Measurements from ENCODE around the gene S100A5.

Gene S100A5

DNA sequence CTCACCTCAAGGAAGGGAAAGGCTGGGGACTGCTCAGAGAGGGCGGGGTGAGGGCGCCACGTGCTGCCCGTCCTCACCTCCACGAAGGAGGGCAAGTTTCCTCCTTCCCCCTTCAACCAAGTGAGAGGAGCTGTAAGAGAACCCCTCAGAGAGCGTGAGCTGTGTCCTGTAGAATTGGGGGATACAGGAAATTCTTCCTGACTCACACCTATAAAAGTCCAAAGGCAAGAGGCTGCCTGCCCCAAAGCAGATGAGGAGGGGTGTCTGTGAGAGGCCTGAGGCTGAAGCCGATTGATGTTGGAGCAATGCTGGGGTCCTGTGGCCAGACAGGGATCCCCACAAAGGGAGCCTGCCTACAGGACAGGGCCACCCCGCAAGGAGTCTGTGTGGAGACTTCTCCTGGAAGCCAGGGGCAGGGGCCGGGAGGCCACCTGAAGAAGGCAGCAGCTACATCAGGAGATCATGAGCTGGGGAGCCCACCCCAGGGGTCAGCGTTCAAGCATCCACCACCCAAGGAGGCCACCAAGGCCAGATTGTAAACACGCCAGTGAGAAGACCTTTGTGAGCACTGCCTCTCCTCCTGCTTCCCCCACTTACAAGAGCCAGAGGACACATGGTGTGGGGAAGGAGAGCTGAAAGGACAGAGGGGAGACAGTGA lies 32.7 kb downstream of the S100A5 start:
- no peak for DNase-seq (ENCODE audit: low read depth)

DNA sequence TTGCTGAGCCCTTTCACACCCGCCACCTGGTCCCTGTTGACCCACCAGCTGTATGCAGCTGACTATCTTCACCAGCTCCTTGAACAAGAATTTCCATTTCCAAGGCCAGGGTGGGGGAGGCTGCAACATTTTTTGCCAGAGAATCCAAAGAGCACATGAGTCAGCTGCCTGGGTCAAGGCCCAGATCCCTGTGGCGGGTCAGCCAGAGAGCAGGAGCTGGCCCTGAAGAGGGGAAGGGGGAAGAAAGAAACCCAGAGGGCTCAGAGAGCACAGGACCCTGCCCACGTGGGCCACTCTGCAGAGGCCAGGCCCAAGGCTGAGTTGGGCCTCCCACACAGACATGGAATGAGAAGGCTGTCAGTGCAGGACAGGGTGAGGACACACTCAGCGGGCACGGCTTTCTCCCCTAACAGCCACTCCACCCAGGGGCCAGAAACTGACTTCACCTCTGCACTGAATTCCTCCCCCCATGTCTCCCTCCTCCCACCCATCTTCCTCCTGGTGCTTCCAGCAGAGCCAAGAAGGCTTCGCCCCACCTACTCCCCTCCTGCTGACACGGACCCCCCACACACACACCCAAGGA lies 33.8 kb downstream of the S100A5 start:
- no peak for DNase-seq (ENCODE audit: low read depth)

DNA sequence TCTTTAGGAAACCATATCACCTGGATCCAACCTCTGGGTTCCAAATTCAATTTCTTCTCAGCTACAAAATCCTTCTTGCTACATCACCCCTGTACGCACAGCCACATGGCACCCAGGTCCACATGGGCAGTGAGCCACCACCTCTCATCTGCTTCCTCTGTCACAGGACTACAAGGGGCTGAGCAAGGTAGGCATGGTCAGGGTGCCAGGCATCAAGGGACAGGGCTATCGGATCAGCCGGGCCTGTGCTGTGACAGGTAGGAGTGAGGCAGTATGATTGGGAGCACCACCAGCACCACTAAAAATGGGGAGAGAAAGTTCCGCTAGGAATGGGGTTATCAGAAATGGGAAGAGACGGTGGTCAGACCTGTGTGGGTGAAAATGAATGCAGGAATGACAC lies 34.3 kb downstream of the S100A5 start:
- no peak for DNase-seq (ENCODE audit: low read depth)

DNA sequence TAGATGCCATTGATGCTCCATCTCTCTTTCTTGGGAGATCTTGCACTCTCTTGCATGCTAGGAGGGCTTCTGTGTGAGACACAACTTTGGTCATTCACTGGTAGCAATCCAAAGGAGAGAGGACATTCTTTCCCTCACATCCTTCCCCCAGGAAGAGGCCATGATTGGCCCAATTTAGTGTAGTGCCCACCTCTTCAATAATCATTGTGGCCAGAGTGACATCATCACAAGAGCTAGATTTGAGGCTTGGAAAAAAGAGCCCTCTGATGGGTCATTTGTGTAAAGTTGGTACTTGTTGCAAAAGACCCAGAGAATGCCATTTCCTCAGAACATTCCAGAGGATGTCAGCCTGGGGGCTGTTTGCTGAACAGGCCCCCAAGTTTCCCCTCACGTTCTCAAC lies 35.2 kb downstream of the S100A5 start:
- no peak for DNase-seq (ENCODE audit: low read depth)

DNA sequence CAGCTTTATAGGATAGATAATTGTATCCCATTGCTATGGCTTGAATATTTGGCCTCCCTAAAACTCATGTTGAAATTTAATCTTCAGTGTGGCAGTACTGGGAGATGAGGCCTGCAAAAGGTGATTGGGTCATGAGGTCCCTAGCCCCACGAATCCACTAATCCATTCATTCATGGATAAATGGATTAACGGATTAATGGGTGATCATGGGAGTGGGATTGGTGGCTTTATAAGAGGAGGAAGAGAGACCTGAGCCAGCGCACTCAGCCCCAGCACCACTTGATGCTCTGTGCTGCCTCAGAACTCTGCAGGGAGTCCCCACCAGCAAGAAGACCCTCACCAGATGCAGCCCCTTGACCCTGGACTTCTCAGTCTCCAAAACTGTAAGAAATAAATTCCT lies 37.0 kb downstream of the S100A5 start:
- DNase-seq (ENCODE audit: low read depth): no peak

DNA sequence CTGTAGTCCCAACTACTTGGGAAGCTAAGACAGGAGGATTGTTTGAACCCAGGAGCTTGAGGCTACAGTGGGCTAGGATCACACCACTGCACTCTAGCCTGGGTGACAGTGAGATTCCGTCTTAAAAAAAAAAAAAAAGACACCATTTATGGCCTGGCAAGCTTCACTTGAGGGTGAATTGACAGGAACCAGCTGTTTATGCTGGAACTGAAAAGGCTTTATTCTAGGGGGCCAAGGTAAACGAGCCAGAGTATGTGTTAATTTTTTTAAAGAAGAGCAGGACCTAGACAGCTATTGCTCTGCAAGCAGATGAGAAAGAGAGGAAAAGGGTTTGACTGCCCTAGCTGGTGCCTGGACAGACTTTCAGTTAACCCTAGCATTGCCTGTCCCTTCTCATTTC lies 42.0 kb downstream of the S100A5 start:
- DNase-seq (ENCODE audit: low read depth): no peak

DNA sequence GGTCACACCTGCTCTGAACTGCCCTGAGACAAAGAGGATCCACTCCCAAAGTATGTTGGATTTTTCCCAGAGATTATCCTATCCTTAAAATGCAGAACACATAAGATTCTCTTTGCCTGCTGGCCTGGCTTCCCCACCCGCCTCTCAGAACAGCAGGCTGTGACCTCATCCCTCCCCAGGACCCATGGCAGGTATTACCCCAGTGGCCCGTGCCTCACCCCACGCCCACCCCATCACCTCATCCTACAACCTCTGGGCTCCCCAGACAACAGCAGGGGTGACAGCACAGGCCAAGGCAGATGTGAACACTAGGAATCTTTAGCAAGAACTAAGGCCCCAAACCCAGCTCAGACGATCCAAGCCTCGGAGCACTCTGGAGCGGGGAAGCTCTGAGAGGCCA lies 45.2 kb downstream of the S100A5 start:
- DNase-seq (ENCODE audit: low read depth): no peak

DNA sequence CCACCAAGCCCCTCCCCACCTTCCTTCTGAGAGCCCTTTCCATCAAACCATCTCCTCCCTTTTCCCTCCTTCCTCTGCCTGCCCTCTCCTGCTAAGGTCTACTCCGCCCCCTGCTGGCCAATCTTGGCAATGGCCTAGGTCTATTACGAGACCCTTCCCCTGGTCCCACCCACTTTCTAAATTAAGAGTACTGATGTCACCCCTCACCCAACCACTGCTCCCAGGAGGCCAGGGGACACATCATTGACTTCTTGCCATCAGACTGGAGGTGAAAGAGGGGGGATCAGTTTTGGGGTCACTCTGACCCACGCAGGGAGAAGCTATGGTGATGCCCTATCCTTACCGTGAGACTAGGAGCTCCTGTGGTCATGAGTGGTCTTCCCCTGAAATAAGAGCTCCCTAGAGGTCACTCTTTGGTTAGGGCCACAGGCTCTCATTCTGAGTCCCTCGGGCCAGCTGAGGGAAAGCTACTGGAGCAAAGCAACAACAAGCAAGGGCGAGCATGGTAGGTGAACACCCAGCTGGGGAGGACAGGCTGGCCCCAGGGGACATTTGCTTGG lies 45.7 kb downstream of the S100A5 start:
- peak; percentile 62 for DNase-seq (ENCODE audit: low read depth)

DNA sequence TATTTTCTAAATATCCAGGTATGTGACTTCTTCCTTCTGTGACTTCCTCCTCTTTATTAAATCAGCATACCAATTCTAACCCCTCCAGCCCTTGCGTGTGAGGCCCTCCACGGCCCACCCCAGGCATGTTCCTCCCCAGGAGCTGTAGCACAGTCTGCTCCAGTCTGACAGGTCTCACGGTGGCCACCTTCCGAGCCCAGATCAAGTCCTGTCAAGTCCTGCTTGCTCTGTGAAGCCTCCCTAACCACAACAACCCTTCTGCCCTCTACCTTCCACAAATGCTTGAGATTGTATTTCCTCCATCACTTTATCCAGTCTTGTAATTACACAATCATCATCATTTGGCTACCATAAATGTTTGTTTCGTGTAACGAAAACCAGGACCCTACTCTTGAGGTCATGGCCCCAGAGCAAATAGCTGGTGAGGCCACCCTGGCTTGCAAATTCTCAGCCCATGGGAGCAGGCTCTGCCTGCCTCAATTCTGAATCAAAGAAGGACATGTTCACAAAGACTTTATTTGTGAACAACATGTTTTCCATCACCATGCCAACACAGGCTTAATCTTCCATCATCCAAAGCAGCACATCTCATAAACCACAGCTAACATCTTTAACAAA lies 47.3 kb downstream of the S100A5 start:
- DNase-seq (ENCODE audit: low read depth): no peak

DNA sequence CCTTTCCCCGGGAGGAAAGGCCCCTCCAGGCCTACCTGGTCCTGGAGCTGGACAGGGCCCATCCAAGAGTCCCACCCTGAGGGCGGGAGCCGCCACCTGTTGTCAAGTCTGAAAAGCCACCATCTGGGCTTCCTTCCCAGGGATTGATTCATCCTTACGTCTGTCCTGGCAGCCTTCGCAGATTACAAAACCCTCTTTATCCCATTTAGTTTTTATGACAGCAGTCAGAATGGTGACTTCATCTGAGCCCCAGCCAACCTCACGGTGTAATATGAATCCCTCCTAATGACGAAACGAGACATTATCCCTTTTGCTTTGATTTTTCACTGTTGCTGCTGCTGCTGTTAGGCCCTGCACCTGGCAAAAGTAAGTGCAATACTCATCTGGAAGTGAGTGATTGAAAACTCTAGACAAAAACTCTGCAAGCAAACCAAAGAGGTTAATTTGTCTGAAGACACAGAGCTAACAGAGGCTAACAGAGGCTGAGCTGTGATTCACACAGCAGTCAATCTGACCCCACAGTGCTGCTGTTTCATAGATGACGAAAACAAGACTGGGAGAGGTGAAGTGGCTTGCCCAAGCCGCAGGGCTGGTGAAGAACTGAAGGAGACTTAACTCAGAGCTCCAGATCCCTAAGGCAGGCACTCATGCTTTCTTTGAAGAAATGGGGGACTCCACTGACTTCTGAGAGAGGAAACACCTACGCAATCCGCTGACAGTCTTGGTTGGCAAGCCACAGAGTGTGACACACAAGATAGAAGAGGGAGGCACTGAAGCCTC lies 50.3 kb downstream of the S100A5 start:
- DNase-seq (ENCODE audit: low read depth): no peak

DNA sequence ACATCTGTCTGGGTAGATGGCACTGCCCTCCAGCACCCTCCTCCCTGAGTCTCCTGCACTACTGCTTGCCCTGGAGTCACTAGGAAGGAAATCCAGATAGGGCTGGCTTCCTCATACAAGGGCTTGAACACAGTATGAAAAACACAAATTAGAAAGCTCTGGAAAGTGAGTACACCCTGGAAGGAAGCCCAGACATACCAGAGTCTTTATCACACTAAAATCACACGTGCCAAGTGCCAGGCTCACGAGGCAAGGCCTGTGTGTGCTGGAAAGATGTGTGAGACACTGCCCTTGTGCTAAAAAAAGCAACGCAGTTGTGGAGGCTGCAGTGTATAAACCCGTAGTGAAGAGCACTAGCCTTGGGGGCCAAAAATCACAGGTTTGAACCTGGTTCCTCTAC lies 52.0 kb downstream of the S100A5 start:
- no peak for DNase-seq (ENCODE audit: low read depth)

DNA sequence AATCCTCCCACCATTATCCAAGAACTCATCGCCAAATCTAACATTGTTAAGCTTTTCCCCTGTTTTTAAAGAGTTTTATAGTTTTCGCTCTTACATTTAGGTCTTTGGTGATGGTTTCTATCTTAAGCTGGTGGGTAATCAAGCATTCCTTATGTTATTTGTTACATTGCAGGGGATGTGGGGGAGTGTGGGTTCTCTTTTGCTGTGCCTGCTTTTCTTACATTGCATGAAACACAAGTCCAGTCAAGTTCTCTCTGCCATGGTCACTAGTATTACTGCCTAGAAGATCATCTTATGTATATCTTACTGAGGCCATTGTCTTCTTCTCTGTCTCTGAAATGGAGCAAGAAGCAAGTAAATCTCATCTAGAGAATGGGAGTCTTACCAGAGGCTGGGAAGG lies 53.0 kb downstream of the S100A5 start:
- no peak for DNase-seq (ENCODE audit: low read depth)
